ENCODE data around the gene ARHGAP26. TPM values are rescaled to one million over a fixed set of nuclear protein-coding genes. Genes with fewer than 3 reads are reported as not detected.

Gene ARHGAP26
- total and polyA plus RNA-seq, 2 experiments from 2014 or later, result 9.5 to 16.8 TPM

DNA sequence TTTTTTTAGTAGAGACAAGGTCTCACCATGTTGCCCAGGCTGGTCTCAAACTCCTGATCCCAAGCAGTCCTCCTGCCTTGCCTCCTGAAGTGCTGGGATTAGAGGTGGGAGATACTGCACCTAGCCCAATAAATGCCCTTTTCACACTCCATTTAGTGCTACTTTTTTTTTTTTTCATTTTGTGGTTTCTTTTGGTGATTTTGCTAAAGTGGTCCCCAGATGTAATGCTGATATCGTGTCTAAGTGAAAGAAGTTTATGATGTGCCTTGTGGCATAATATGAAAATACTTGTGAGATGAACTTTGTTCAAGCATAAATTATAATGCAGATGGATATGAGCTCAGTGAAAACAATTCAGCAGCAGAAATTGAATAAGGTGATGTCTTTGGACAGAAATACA is 227.4 kb downstream of the ARHGAP26 start (continued):
- TF ChIP-seq, protein P1, sequence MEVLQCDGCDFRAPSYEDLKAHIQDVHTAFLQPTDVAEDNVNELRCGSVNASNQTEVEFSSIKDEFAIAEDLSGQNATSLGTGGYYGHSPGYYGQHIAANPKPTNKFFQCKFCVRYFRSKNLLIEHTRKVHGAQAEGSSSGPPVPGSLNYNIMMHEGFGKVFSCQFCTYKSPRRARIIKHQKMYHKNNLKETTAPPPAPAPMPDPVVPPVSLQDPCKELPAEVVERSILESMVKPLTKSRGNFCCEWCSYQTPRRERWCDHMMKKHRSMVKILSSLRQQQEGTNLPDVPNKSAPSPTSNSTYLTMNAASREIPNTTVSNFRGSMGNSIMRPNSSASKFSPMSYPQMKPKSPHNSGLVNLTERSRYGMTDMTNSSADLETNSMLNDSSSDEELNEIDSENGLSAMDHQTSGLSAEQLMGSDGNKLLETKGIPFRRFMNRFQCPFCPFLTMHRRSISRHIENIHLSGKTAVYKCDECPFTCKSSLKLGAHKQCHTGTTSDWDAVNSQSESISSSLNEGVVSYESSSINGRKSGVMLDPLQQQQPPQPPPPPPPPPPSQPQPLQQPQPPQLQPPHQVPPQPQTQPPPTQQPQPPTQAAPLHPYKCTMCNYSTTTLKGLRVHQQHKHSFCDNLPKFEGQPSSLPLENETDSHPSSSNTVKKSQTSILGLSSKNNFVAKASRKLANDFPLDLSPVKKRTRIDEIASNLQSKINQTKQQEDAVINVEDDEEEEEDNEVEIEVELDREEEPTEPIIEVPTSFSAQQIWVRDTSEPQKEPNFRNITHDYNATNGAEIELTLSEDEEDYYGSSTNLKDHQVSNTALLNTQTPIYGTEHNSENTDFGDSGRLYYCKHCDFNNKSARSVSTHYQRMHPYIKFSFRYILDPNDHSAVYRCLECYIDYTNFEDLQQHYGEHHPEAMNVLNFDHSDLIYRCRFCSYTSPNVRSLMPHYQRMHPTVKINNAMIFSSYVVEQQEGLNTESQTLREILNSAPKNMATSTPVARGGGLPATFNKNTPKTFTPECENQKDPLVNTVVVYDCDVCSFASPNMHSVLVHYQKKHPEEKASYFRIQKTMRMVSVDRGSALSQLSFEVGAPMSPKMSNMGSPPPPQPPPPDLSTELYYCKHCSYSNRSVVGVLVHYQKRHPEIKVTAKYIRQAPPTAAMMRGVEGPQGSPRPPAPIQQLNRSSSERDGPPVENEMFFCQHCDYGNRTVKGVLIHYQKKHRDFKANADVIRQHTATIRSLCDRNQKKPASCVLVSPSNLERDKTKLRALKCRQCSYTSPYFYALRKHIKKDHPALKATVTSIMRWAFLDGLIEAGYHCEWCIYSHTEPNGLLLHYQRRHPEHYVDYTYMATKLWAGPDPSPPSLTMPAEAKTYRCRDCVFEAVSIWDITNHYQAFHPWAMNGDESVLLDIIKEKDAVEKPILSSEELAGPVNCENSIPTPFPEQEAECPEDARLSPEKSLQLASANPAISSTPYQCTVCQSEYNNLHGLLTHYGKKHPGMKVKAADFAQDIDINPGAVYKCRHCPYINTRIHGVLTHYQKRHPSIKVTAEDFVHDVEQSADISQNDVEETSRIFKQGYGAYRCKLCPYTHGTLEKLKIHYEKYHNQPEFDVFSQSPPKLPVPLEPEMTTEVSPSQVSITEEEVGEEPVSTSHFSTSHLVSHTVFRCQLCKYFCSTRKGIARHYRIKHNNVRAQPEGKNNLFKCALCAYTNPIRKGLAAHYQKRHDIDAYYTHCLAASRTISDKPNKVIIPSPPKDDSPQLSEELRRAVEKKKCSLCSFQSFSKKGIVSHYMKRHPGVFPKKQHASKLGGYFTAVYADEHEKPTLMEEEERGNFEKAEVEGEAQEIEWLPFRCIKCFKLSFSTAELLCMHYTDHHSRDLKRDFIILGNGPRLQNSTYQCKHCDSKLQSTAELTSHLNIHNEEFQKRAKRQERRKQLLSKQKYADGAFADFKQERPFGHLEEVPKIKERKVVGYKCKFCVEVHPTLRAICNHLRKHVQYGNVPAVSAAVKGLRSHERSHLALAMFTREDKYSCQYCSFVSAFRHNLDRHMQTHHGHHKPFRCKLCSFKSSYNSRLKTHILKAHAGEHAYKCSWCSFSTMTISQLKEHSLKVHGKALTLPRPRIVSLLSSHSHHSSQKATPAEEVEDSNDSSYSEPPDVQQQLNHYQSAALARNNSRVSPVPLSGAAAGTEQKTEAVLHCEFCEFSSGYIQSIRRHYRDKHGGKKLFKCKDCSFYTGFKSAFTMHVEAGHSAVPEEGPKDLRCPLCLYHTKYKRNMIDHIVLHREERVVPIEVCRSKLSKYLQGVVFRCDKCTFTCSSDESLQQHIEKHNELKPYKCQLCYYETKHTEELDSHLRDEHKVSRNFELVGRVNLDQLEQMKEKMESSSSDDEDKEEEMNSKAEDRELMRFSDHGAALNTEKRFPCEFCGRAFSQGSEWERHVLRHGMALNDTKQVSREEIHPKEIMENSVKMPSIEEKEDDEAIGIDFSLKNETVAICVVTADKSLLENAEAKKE (CRISPR knock-in tag; IDR thresholded peaks at IDR 0.05), result no peak
- TF ChIP-seq CREB1 (CRISPR knock-in tag; IDR thresholded peaks at IDR 0.05; ENCODE audit: low read depth), result no peak
- no peak for TF ChIP-seq EZH2phosphoT487 (IDR thresholded peaks at IDR 0.05; ENCODE audit: unreplicated experiment)
- TF ChIP-seq STAT1 (IDR thresholded peaks at IDR 0.05; ENCODE audit: unreplicated experiment), result no peak
- TF ChIP-seq ZNF114 (CRISPR knock-in tag; IDR thresholded peaks at IDR 0.05), result no peak
- no peak for TF ChIP-seq ZNF331 (CRISPR knock-in tag; IDR thresholded peaks at IDR 0.05; ENCODE audit: low read depth)
- TF ChIP-seq JUNB (IDR thresholded peaks at IDR 0.05; ENCODE audit: unreplicated experiment), result no peak
- TF ChIP-seq NANOG (IDR thresholded peaks at IDR 0.05; ENCODE audit: borderline replicate concordance), result no peak

DNA sequence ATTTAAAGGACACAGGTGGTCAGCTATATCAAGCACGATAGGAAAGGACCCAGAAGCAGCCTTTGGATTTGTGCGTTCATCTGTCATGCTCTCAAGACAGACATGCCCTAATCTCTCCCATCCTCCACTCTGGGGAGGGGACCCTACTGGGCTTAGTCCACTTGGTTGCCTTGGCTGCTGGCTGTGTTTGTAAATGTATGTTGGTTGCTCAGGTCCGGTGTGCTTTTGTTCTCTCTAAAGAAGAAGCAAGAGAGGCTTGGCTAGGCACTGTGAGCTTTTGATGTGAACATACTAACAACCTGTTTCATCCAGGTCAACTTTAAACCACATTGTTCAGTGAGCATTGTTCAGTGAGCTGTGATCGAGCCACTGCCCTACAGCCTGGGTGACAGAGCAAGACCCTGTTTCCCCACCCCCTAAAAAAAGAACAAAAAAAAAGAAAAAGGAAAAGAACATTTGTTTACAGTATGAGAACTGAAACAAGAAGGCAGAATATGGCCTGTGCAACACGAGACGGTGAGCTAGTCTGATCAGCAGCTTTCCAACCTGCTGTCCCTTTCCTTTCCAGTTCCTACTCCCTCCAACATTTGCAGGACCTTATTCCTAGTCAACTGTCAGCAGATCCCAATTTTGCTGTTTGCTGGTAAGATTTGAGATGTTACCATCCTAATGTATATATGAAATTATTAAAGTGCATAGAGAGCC is 228.3 kb downstream of the ARHGAP26 start:
- H3K27ac ChIP-seq (ENCODE audit: low read depth), result no peak overlapping the region
- Mint-ChIP-seq H3K36me3 (ENCODE audit: low read depth) (peaks cover 6% of the 10 kb centered on the region; the same call in 1 of the 3 replicates), H3K4me3 (no peak overlapping the region), H3K27ac (no peak overlapping the region), H3K4me1 (peaks cover 22% of the 10 kb centered on the region), H3K27me3 (ENCODE audit: insufficient read depth, low read depth, poor library complexity) (no peaks in the 10 kb centered on the region), H3K9me3 (peaks cover 3% of the 10 kb centered on the region; the same call in 1 of the 3 replicates)
- no peak overlapping the region for H3K4me3 ChIP-seq
- no peaks in the 10 kb centered on the region for H3F3A ChIP-seq (replicated peaks; ENCODE audit: low read depth)
- H3K79me2 ChIP-seq (replicated peaks; ENCODE audit: insufficient read depth), result no peaks in the 10 kb centered on the region
- H3K4me2 ChIP-seq, result no peak overlapping the region
- no peaks in the 10 kb centered on the region for H3K36me3 ChIP-seq (ENCODE audit: insufficient read depth)
- no peak; the same call in 2 of the 3 replicates for ATAC-seq
- H3K4me1 ChIP-seq (ENCODE audit: insufficient read depth), result peaks cover 6% of the 10 kb centered on the region
- no peaks in the 10 kb centered on the region for H3K9me2 ChIP-seq (ENCODE audit: insufficient read depth)
- H3K27me3 ChIP-seq (ENCODE audit: insufficient read depth), result no peaks in the 10 kb centered on the region
- no peak overlapping the region for H2AFZ ChIP-seq
- no peak for DNase-seq (ENCODE audit: low spot score)
- no peaks in the 10 kb centered on the region for H4K20me1 ChIP-seq (replicated peaks; ENCODE audit: insufficient read depth)
- TF ChIP-seq NANOG (IDR thresholded peaks at IDR 0.05; ENCODE audit: borderline replicate concordance) (no peak), CREB1 (CRISPR knock-in tag; IDR thresholded peaks at IDR 0.05; ENCODE audit: low read depth) (no peak), EZH2phosphoT487 (IDR thresholded peaks at IDR 0.05; ENCODE audit: unreplicated experiment) (no peak), POLR2AphosphoS5 (IDR thresholded peaks at IDR 0.05; ENCODE audit: low read depth) (no peak), EZH2 (IDR thresholded peaks at IDR 0.05; ENCODE audit: low read depth, unreplicated experiment) (no peak)
- TF ChIP-seq, protein P2, sequence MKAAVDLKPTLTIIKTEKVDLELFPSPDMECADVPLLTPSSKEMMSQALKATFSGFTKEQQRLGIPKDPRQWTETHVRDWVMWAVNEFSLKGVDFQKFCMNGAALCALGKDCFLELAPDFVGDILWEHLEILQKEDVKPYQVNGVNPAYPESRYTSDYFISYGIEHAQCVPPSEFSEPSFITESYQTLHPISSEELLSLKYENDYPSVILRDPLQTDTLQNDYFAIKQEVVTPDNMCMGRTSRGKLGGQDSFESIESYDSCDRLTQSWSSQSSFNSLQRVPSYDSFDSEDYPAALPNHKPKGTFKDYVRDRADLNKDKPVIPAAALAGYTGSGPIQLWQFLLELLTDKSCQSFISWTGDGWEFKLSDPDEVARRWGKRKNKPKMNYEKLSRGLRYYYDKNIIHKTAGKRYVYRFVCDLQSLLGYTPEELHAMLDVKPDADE (IDR thresholded peaks at IDR 0.05), result no peak
- TF ChIP-seq, protein P3, sequence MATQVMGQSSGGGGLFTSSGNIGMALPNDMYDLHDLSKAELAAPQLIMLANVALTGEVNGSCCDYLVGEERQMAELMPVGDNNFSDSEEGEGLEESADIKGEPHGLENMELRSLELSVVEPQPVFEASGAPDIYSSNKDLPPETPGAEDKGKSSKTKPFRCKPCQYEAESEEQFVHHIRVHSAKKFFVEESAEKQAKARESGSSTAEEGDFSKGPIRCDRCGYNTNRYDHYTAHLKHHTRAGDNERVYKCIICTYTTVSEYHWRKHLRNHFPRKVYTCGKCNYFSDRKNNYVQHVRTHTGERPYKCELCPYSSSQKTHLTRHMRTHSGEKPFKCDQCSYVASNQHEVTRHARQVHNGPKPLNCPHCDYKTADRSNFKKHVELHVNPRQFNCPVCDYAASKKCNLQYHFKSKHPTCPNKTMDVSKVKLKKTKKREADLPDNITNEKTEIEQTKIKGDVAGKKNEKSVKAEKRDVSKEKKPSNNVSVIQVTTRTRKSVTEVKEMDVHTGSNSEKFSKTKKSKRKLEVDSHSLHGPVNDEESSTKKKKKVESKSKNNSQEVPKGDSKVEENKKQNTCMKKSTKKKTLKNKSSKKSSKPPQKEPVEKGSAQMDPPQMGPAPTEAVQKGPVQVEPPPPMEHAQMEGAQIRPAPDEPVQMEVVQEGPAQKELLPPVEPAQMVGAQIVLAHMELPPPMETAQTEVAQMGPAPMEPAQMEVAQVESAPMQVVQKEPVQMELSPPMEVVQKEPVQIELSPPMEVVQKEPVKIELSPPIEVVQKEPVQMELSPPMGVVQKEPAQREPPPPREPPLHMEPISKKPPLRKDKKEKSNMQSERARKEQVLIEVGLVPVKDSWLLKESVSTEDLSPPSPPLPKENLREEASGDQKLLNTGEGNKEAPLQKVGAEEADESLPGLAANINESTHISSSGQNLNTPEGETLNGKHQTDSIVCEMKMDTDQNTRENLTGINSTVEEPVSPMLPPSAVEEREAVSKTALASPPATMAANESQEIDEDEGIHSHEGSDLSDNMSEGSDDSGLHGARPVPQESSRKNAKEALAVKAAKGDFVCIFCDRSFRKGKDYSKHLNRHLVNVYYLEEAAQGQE (IDR thresholded peaks at IDR 0.05; ENCODE audit: unreplicated experiment), result no peak

Data from GM23338 (cell line).